Measurements from ENCODE around the gene L2HGDH.
"Not testable (repeated sequence)": the region's sequence is repeated elsewhere in the genome, so short reads cannot be mapped to it uniquely, and the experiment has no call there.

Gene L2HGDH

GRCh38 chr14:50339178-50339804 lies 27.3 kb upstream of the L2HGDH start:
- DNase-seq: no peak

DNA sequence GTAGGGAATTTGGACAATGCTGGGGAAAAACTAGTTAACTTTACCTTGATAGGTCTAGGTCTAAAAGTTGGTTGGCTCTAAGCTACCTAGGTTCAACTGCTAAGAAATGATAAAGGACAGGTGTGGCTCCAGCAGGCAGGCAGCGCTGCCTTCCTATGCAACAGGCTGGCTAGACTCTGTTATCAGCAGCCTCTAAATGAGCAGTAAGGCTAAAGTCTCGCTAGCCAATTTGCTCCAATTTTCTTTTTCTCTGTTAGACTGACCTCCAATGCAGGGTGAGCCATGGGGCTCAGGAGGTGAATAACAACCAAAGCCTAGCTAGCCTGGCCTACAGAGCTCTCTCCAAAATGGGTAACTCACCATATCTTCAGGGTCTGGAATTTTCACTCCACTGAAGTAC lies 26.6 kb upstream of the L2HGDH start:
- DNase-seq: no peak

DNA sequence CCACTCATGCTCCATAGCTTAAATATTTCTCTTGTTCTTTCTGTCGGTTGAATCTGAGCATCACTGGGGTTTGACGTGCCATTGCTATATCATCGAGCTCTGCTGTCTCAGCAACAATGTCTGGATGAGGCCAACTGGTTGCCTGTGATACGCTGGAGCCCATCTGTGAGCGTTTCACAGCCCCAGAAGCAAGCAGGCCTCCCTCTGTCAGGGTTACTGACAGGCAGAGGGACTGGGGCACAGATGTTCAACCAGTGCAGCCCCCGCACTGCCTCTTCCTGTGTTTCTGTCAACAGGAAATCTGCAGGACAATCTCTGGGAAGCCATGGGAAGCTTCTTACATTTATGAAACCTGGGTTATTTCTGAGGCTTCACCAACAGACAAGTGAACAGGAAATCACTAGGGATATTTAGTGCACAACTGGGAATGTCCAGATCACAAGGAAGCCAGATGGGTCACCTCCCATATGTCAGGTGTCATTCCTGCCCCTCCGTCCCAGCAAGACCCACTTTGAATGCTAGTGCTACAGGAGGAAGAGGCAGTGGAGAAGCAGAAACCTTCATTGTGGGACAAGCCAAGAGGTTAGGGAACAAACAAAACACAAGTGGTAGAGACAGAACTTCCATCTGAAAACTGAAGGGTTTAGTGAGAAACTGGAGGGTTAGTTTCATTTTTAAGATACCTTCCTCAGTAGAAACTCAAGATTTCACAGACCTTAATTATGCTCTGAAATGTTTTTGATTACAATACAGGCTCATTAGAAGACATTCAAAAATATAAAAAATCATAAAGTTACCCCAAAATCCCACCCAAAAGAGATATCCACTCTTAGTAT lies 24.2 kb upstream of the L2HGDH start:
- DNase-seq: no peak

DNA sequence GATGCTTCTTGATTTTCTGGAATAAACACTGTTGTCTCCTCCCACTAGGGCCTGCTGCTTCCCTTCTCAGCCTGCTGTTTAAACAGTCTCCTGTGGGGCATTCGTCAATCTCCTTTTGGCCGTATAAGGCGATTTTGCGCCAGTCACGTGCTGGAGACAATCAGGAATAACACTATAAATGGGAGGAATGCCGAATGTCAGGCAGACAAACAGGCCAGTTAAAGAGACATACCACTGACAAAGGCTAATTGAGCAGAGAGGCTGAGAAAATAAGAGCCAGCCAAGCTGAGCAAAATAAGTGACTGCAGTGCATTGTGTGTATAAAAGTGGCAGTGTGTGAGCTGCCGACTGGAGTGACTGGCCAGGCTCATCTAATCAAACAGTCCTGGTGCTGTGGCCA lies 23.4 kb upstream of the L2HGDH start:
- DNase-seq: no peak

DNA sequence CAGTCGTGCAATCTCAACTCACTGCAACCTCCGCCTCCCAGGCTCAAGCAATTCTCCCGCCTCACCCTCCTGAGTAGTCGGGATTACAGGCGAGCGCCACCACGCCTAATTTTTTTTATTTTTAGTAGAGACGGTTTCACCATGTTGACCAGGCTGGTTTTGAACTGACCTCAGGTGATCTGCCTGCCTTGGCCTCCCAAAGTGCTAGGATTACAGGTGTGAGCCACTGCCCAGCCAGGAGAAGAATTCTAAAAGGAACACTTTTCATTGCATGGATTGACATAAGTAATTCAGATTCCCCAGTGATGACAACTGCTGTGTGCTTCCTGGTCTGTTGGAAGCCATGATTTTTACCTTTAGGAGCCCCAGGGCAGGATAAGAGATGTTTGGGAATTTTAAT lies 22.2 kb upstream of the L2HGDH start:
- DNase-seq: no peak

GRCh38 chr14:50333014-50333509 lies 21.0 kb upstream of the L2HGDH start:
- no peak for DNase-seq

GRCh38 chr14:50331596-50331995 lies 19.6 kb upstream of the L2HGDH start:
- no peak for DNase-seq

GRCh38 chr14:50321009-50321660 lies 9.1 kb upstream of the L2HGDH start:
- peak; percentile 48 to 51 for DNase-seq

DNA sequence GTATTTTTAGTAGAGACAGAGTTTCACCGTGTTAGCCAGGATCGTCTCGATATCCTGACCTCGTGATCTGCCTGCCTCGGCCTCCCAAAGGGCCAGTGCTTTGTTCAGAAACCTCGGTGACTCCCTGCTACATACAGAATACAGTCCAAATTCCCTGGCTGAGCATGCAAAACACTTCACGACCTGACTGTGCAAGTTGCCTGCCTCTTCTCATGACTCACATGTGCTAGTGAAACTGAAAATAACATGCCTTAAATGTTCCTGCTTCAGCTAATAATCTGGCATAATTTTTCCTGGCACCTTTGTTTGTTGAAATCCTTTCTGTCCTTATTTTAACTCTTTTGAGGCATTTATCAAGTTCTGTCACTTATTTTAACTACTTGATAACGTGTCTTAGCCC lies 8.3 kb upstream of the L2HGDH start:
- no peak for DNase-seq

- no peak for DNase-seq
Measured at GRCh38 chr14:50319721-50320120, 7.7 kb upstream of the L2HGDH start.

DNA sequence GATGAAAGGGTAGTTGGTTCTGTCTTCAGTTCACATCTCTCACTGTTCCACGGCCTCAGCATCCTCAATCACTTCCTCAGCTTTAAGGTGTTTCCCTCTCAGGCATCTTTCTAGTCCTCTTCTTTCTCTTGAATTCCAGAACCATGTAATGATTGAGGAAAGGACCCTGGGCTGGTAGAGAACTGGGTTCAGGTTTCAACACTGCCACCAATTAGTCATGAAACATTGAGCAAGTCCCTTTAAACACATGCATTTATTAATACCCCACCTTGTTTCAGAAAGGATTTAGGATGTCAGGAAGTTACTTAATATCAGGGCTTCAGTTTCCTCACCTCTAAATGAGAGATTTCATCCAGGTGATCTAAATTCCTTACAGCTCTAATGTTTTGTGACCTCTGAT lies 7.3 kb upstream of the L2HGDH start:
- no peak for DNase-seq

DNA sequence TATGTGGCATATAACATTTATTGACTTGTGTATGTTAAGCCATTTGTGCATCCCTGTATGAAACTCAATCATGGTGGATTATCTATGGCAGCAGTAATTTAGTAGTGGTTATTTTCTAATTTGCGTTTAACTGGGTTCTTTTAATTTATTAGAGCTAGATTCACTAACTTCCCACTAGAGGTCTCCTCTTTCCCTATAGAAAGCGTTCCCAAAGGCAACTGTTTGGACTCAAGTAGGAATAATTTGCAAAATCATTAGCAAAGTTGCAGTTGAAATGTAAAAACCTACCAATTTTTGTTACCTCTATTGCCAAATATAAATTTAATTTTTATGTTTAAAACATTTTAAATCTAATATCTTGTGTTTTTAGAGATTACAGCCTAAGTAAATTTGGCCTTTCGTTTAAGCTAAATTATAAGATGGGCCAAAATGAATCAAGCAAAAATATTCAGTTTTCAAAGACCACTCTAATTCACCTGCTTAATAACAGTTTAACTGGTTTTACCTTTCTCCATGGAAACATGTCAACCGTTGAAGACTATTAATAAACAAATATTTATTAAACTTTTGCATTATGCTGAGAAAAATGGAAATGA lies 6.1 kb upstream of the L2HGDH start:
- DNase-seq: no peak

- not testable (repeated sequence) for DNase-seq
Measured at GRCh38 chr14:50314098-50314497, 2.1 kb upstream of the L2HGDH start.

- no peak for DNase-seq
Measured at GRCh38 chr14:50312734-50313054, 665 bp upstream of the L2HGDH start.

- no peak for DNase-seq
Measured at GRCh38 chr14:50311337-50311971, 575 bp downstream of the L2HGDH start.

GRCh38 chr14:50310445-50310844 lies 1.6 kb downstream of the L2HGDH start:
- no peak for DNase-seq

- no peak for DNase-seq
Measured at GRCh38 chr14:50308363-50308915, 3.6 kb downstream of the L2HGDH start.

GRCh38 chr14:50303744-50304471 lies 8.1 kb downstream of the L2HGDH start:
- no peak for DNase-seq

DNA sequence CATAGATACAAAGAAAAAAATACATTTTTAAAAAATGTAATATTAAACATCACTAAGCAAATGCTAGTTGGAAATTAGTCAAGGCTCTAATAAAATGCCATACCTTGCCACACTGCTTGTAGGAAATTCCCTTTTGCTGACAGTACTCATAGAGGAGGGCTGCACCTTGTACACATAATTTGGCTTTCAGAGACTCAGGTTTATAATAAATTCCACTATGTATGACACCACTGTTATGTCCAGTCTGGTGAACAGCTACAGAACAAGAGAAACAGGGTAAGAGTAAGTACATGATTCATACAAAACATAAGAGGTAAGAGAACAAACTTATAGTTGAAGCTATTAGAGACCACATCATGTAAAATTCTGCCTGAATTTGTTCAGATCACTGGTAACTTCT lies 10.1 kb downstream of the L2HGDH start:
- no peak for DNase-seq

GRCh38 chr14:50299585-50299984 lies 12.4 kb downstream of the L2HGDH start:
- DNase-seq: no peak

DNA sequence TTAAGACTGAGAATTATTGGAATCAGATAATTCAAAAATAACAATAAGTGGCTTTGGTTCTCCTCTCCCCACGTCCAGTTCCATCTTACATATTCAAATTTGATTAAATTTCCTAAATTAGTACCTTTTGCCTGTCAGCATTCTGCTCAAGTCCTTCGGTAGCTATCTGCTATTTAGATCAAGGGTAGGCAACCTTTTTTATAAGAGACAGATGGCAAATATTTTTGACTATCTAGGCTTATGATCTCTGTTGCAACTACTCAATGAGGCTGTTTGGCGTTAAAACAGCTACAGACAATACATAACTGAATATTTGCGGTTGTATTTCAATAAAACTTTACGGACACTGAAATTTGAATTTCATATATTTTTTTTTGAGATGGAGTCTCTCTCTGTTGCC lies 21.7 kb downstream of the L2HGDH start:
- DNase-seq: no peak

DNA sequence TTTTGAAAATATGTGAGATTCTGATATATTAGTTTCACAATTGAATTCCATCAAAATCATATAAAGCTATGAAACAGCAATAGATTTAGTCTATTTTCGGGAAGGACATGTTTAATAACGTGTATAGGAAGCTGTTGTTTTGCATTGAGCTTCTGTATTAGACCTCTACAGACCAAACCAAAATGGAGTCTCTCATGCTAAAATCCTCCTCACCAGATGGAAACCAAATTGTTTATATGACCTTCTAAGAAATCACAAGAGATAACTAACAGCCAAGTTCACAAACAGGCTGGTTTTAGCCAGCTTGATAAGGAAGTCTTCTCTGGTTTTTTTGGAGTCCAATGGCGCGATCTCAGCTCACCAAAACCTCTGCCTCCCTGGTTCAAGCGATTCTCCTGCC lies 23.9 kb downstream of the L2HGDH start:
- DNase-seq: no peak
